Activated T-helper 2 cell treated with anti-CD3 and anti-CD28 coated beads, Interferon-gamma antibody, Interleukin-2, Interleukin-4, amounts not matched to agents 10 μg/mL and 5 μg/mL and 100 μg/mL, durations not matched to agents 14 hours and 24 hours and 36 hours (primary cell): Measurements from ENCODE around the gene MTG1. TPM values are rescaled to one million over a fixed set of nuclear protein-coding genes. Genes with fewer than 3 reads are reported as not detected.
"Not testable (repeated sequence)": the region's sequence is repeated elsewhere in the genome, so short reads cannot be mapped to it uniquely, and the experiment has no call there.

Experiments used
- DNase-seq: peaks from one replicate; pipeline ENCODE4 v3.0.0; 2021; ENCODE audit warnings: low spot score
- H3K27ac Mint-ChIP-seq: one replicate; pipeline ENCODE4 v1.8.0; 2021; ENCODE audit warnings: mixed read lengths
- H3K27me3 Mint-ChIP-seq: one replicate; pipeline ENCODE4 v1.8.0; 2021; ENCODE audit warnings: low read depth, mixed read lengths
- H3K36me3 Mint-ChIP-seq: one replicate; pipeline ENCODE4 v1.8.0; 2021; ENCODE audit warnings: low read depth, mixed read lengths
- H3K4me1 Mint-ChIP-seq: one replicate; pipeline ENCODE4 v1.8.0; 2021; ENCODE audit warnings: low read depth, mixed read lengths
- H3K4me3 Mint-ChIP-seq: one replicate; pipeline ENCODE4 v1.8.0; 2021; ENCODE audit warnings: low read depth, mild to moderate bottlenecking, moderate library complexity, mixed read lengths
- H3K9me3 Mint-ChIP-seq: one replicate; pipeline ENCODE4 v1.8.0; 2021; ENCODE audit warnings: mixed read lengths
- intact Hi-C: fragments of 100-400 bp; cut with micrococcal nuclease; formaldehyde crosslinking; loops from one replicate; pipeline ENCODE4 v1.15.1; 2023
- total RNA-seq: library from RNA; stranded (reverse); gene quantifications from 2 replicates; pipeline ENCODE4 v1.2.3, GENCODE V29; 2022

Gene MTG1
- total RNA-seq, 1 donor from 2014 or later: 69.0 TPM

DNA sequence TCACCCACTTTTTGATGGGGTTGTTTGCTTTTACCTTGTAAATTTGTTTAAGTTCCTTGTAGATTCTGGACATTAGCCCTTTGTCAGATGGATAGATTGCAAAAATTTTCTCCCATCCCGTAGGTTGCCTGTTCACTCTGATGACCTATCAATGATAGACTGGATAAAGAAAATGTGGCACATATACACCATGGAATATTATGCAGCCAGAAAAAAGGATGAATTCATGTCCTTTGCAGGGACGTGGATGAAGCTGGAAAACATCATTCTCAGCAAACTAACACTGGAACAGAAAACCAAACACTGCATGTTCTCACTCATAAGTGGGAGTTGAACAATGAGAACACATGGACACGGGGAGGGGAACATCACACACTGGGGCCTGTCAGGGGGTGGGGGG is 75.2 kb downstream of the MTG1 start:
- H3K27ac Mint-ChIP-seq, H3K4me3 Mint-ChIP-seq, DNase-seq, H3K4me1 Mint-ChIP-seq, H3K36me3 Mint-ChIP-seq, H3K9me3 Mint-ChIP-seq, intact Hi-C loops: not testable (repeated sequence)
- H3K27me3 Mint-ChIP-seq: peaks cover 11% of the 10 kb centered on the region

DNA sequence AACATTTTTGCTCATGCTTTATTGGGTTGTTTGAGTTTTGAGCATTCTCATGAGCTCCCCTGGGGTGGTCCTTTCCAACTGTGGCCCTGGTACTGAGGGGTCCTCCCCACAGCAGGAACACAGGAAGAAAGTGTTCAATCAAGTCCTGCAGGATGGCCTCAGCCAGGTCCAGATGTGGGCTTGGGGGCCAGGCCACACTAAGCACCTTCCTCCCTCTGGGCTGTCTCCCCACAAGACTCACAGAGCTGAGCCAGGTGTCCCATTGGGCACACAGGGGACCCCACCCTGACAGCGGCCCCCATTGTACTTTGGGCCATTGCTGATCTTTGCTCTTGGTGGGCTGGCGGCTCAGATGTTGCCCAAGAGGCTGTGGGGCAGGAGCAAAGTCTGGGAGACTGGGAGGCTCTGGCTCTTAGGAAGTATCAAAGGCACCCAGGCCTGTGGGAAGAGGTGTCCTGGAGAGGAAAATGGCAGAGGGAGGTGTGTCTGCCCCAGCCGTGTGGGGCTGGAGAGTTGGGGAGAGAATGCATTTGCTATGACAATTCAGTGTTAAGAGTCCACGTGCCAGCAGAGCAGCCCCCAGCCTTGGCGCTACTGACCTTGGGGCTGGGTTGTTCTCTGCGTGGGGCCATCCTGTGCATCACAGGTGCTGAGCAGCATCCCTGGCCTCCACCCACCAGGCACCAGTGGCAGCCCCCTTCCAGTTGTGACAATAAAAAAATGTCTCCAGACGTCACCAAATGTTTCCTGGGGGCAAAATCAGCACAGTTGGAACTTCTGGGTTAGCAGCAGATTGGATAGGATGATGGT is 77.5 kb downstream of the MTG1 start:
- Mint-ChIP-seq H3K4me1 (peaks cover 24% of the 10 kb centered on the region), H3K27me3 (peaks cover 9% of the 10 kb centered on the region), H3K9me3 (peaks cover 5% of the 10 kb centered on the region), H3K4me3 (no peak overlapping the region), H3K36me3 (no peaks in the 10 kb centered on the region), H3K27ac (no peak overlapping the region)
- intact Hi-C loops: no loop called here
- no peak for DNase-seq

Other genes starting within 250 kb of the MTG1 start
- 0.39 and 0.51 TPM in 2 replicates for gene KNDC1, start 233.9 kb upstream of the MTG1 start, total RNA-seq
- 0.16 and 0.28 TPM in 2 replicates for gene UTF1, start 163.9 kb upstream of the MTG1 start, total RNA-seq
- 0.07 TPM in 1 of 2 replicates, not detected in the other for gene VENTX, start 156.3 kb upstream of the MTG1 start, total RNA-seq
- gene ADAM8, start 117.3 kb upstream of the MTG1 start, total RNA-seq: 214 and 220 TPM in 2 replicates
- gene TUBGCP2, start 85.3 kb upstream of the MTG1 start, total RNA-seq: 60.4 and 64.7 TPM in 2 replicates
- 88.4 and 89.7 TPM in 2 replicates for gene ZNF511, start 85.2 kb upstream of the MTG1 start, total RNA-seq
- not detected in 2 replicates for gene CALY, start 57.3 kb upstream of the MTG1 start, total RNA-seq
- gene PRAP1, start 46.8 kb upstream of the MTG1 start, total RNA-seq: not detected in 2 replicates
- gene FUOM, start 36.1 kb upstream of the MTG1 start, total RNA-seq: 44.0 and 45.7 TPM in 2 replicates
- gene ECHS1, start 20.8 kb upstream of the MTG1 start, total RNA-seq: 74.2 and 74.8 TPM in 2 replicates
- 11.9 and 13.2 TPM in 2 replicates for gene PAOX, start 14.9 kb upstream of the MTG1 start, total RNA-seq
- gene SPRN, start 30.5 kb downstream of the MTG1 start, total RNA-seq: not detected in 2 replicates
- 1.3 and 1.4 TPM in 2 replicates for gene SCART1, start 59.8 kb downstream of the MTG1 start, total RNA-seq
- 0.16 TPM in 1 of 2 replicates, not detected in the other for gene CYP2E1, start 133.2 kb downstream of the MTG1 start, total RNA-seq
- gene SYCE1, start 171.4 kb downstream of the MTG1 start, total RNA-seq: 0.23 and 0.62 TPM in 2 replicates
- gene FRG2B, start 232.6 kb downstream of the MTG1 start, total RNA-seq: not detected in 2 replicates